Uterus (tissue), 4 donors: ENCODE data around the gene INTS4. TPM values are rescaled to one million over a fixed set of nuclear protein-coding genes. Genes with fewer than 3 reads are reported as not detected.
"Not testable (repeated sequence)": the region's sequence is repeated elsewhere in the genome, so short reads cannot be mapped to it uniquely, and the experiment has no call there.

Experiments used
- DNase-seq, 2 donors: peaks; one replicate each; pipeline ENCODE4 v3.0.0-alpha.2; 2019 to 2020
- H3K27ac ChIP-seq, 2 donors: fragments of 200-600 bp; sonication (generic); 1 replicate in 1 of 2; 2 replicates in 1 of 2; pipeline ENCODE4 v1.5.1; 2016 to 2018
- H3K27me3 ChIP-seq, 2 donors: fragments of 200-600 bp; sonication (generic); one replicate each; pipeline ENCODE4 v1.5.1; 2018 to 2019; ENCODE audit warnings: control low read depth in 1 of 2
- H3K36me3 ChIP-seq, 2 donors: fragments of 200-600 bp; sonication (generic); one replicate each; pipeline ENCODE4 v1.5.1; 2019; ENCODE audit warnings: control low read depth in 1 of 2
- H3K4me1 ChIP-seq, 2 donors: fragments of 200-600 bp; sonication (generic); one replicate each; pipeline ENCODE4 v1.5.1; 2018 to 2019; ENCODE audit warnings: control low read depth in 1 of 2
- H3K4me3 ChIP-seq, 2 donors: fragments of 200-600 bp; sonication (generic); 1 replicate in 1 of 2; 2 replicates in 1 of 2; pipeline ENCODE4 v1.5.1; 2018 to 2019; ENCODE audit warnings: mild to moderate bottlenecking in 1 of 2
- H3K9me3 ChIP-seq, 2 donors: fragments of 200-600 bp; sonication (generic); one replicate each; pipeline ENCODE4 v1.5.1; 2019; ENCODE audit warnings: control low read depth in 1 of 2
- CTCF ChIP-seq, 4 experiments: fragments of 200-600 bp in 2 of 4; fragments of 450-650 bp in 2 of 4; sonication (generic) in 2 of 4; IDR thresholded peaks; one replicate each; pipeline ENCODE4 v1.5.1; 2016 to 2019; ENCODE audit warnings: antibody characterized with exemption in 4 of 4, mild to moderate bottlenecking in 2 of 4, moderate library complexity in 1 of 4
- POLR2A ChIP-seq, 2 donors: fragments of 450-650 bp; IDR thresholded peaks; one replicate each; pipeline ENCODE4 v1.6.1; 2016; ENCODE audit warnings: antibody characterized with exemption in 2 of 2, mild to moderate bottlenecking in 1 of 2, moderate library complexity in 1 of 2
- intact Hi-C: fragments of 100-400 bp; cut with DNase I; formaldehyde crosslinking; loops from one replicate; pipeline ENCODE4 v1.15.1; 2023; ENCODE audit warnings: low total_unique reads
- total RNA-seq, 4 donors: library from RNA; depleted of rRNA in 3 of 4; stranded (reverse); fragments of >200 nt in 3 of 4; gene quantifications; one replicate each; pipeline versions ENCODE4 v1.1.0 to v1.2.4, GENCODE V29; 2014 to 2023
- donor health status: DM: yes; HTN: yes; CAD: no.

Gene INTS4
- total RNA-seq, 4 donors from 2014 or later = 13.8 to 68.8 (median 45.7) TPM

GRCh38 chr11:77884829-77885190 is 109.7 kb downstream of the INTS4 start:
- Histone ChIP-seq H3K4me1 (no peaks in the 10 kb centered on the region), H3K4me3 (no peak overlapping the region), H3K36me3 (no peaks in the 10 kb centered on the region), H3K9me3 (no peaks in the 10 kb centered on the region), H3K27ac (no peak overlapping the region), H3K27me3 (no peaks in the 10 kb centered on the region)
- intact Hi-C loops = no loop called here
- no peak for TF ChIP-seq CTCF (IDR thresholded peaks at IDR 0.05)
- TF ChIP-seq POLR2A (IDR thresholded peaks at IDR 0.05) = no peak
- DNase-seq = no peak

- no peaks in the 10 kb centered on the region for H3K9me3 ChIP-seq
- TF ChIP-seq POLR2A (IDR thresholded peaks at IDR 0.05) (no peak), CTCF (IDR thresholded peaks at IDR 0.05) (no peak)
- no peak overlapping the region for H3K4me3 ChIP-seq
- H3K27ac ChIP-seq = no peak overlapping the region
- no peaks in the 10 kb centered on the region for H3K27me3 ChIP-seq
- H3K4me1 ChIP-seq = no peaks in the 10 kb centered on the region
- intact Hi-C loops = no loop called here
- no peak for DNase-seq
- H3K36me3 ChIP-seq = no peaks in the 10 kb centered on the region
Measured at GRCh38 chr11:77884186-77884828, 110.2 kb downstream of the INTS4 start.

- H3K27ac ChIP-seq = no peak overlapping the region
- intact Hi-C loops = no loop called here
- DNase-seq = no peak
- no peaks in the 10 kb centered on the region for H3K9me3 ChIP-seq
- H3K4me3 ChIP-seq = no peak overlapping the region
- TF ChIP-seq CTCF (IDR thresholded peaks at IDR 0.05) = no peak
- no peak for TF ChIP-seq POLR2A (IDR thresholded peaks at IDR 0.05)
- no peaks in the 10 kb centered on the region for H3K27me3 ChIP-seq
- no peaks in the 10 kb centered on the region for H3K4me1 ChIP-seq
- H3K36me3 ChIP-seq = no peaks in the 10 kb centered on the region
Measured at GRCh38 chr11:77883775-77884174, 110.7 kb downstream of the INTS4 start.

- no peak for TF ChIP-seq POLR2A (IDR thresholded peaks at IDR 0.05)
- TF ChIP-seq CTCF (IDR thresholded peaks at IDR 0.05) = no peak
- Histone ChIP-seq H3K9me3 (no peaks in the 10 kb centered on the region), H3K4me1 (no peaks in the 10 kb centered on the region), H3K4me3 (no peak overlapping the region), H3K27me3 (no peaks in the 10 kb centered on the region), H3K36me3 (no peaks in the 10 kb centered on the region), H3K27ac (no peak overlapping the region)
- DNase-seq = no peak
- intact Hi-C loops = no loop called here
Measured at GRCh38 chr11:77882396-77882795, 112.1 kb downstream of the INTS4 start.

- intact Hi-C loops = no loop called here
- TF ChIP-seq CTCF (IDR thresholded peaks at IDR 0.05) (peak in 1 of 4 experiments; percentile 6), POLR2A (IDR thresholded peaks at IDR 0.05) (no peak)
- Histone ChIP-seq H3K4me3 (no peak overlapping the region), H3K4me1 (no peaks in the 10 kb centered on the region), H3K27ac (no peak overlapping the region), H3K9me3 (no peaks in the 10 kb centered on the region), H3K36me3 (no peaks in the 10 kb centered on the region), H3K27me3 (no peaks in the 10 kb centered on the region)
- DNase-seq = peak; percentile 47 to 57
Measured at GRCh38 chr11:77879218-77879617, 115.2 kb downstream of the INTS4 start.

- H3K27me3 ChIP-seq, H3K36me3 ChIP-seq, H3K4me3 ChIP-seq, intact Hi-C loops, H3K4me1 ChIP-seq, H3K9me3 ChIP-seq: not testable (repeated sequence)
- peak overlapping the region in 1 of 2 donors; percentile 28 for H3K27ac ChIP-seq
- peak; percentile 20 to 46 for DNase-seq
Measured at GRCh38 chr11:77878247-77878646, 116.2 kb downstream of the INTS4 start.
